Progenitor cell of endocrine pancreas (in vitro differentiated cells): ENCODE data around the gene AIFM1. TPM values are rescaled to one million over a fixed set of nuclear protein-coding genes. Genes with fewer than 3 reads are reported as not detected.

Experiments used
- DNase-seq: peaks from one replicate; pipeline ENCODE4 v3.0.0; 2021; ENCODE audit warnings: low spot score; ENCODE audit not compliant: unreplicated experiment
- H3K27ac Mint-ChIP-seq: 2 replicates; pipeline ENCODE4 v1.8.0; 2021; ENCODE audit warnings: mild to moderate bottlenecking, moderate library complexity, mixed read lengths
- H3K27me3 Mint-ChIP-seq: 2 replicates; pipeline ENCODE4 v1.8.0; 2021; ENCODE audit warnings: mixed read lengths
- H3K36me3 Mint-ChIP-seq: 2 replicates; pipeline ENCODE4 v1.8.0; 2022; ENCODE audit warnings: mixed read lengths; ENCODE audit not compliant: insufficient read depth
- H3K4me1 Mint-ChIP-seq: 2 replicates; pipeline ENCODE4 v1.8.0; 2021; ENCODE audit warnings: low read depth, mixed read lengths
- H3K4me3 Mint-ChIP-seq: 2 replicates; pipeline ENCODE4 v1.8.0; 2021; ENCODE audit warnings: low read depth, mild to moderate bottlenecking, moderate library complexity, mixed read lengths
- H3K9me3 Mint-ChIP-seq: 2 replicates; pipeline ENCODE4 v1.8.0; 2021; ENCODE audit warnings: low read depth, mixed read lengths
- CTCF ChIP-seq: fragments of 200-600 bp; sonication (generic); IDR thresholded peaks from one replicate; pipeline ENCODE4 v1.5.0; 2021; ENCODE audit warnings: antibody characterized with exemption, mild to moderate bottlenecking; ENCODE audit not compliant: unreplicated experiment
- total RNA-seq: library from RNA; stranded (reverse); gene quantifications from 2 replicates; pipeline ENCODE4 v1.2.1, GENCODE V29; 2021

Gene AIFM1
- total RNA-seq, 1 donor from 2014 or later, result 35.5 TPM

GRCh38 chrX:130130990-130131389, 34.7 kb downstream of the AIFM1 start:
- peaks cover 8% of the 10 kb centered on the region for H3K9me3 Mint-ChIP-seq
- no peaks in the 10 kb centered on the region for H3K4me1 Mint-ChIP-seq
- no peaks in the 10 kb centered on the region for H3K27me3 Mint-ChIP-seq
- no peak for TF ChIP-seq CTCF
- H3K36me3 Mint-ChIP-seq, result peaks cover 11% of the 10 kb centered on the region
- no peak overlapping the region for H3K4me3 Mint-ChIP-seq
- no peak for DNase-seq
- H3K27ac Mint-ChIP-seq, result no peak overlapping the region

GRCh38 chrX:130125091-130125874, 40.4 kb downstream of the AIFM1 start:
- Mint-ChIP-seq H3K27me3 (peaks cover under 1% of the 10 kb centered on the region), H3K27ac (no peak overlapping the region)

GRCh38 chrX:130124577-130124976, 41.1 kb downstream of the AIFM1 start:
- peaks cover 11% of the 10 kb centered on the region for H3K36me3 Mint-ChIP-seq

More at GRCh38 chrX:130125091-130125874, 40.4 kb downstream of the AIFM1 start:
- Mint-ChIP-seq H3K9me3 (peaks cover 11% of the 10 kb centered on the region), H3K36me3 (peaks cover 11% of the 10 kb centered on the region), H3K4me1 (peaks cover under 1% of the 10 kb centered on the region), H3K4me3 (no peak overlapping the region)
- TF ChIP-seq CTCF, result no peak
- DNase-seq, result no peak

GRCh38 chrX:130121505-130121800, 44.2 kb downstream of the AIFM1 start:
- Mint-ChIP-seq H3K27me3 (peaks cover 17% of the 10 kb centered on the region), H3K9me3 (peaks cover 7% of the 10 kb centered on the region), H3K27ac (no peak overlapping the region), H3K4me1 (peaks cover 6% of the 10 kb centered on the region), H3K36me3 (peaks cover 3% of the 10 kb centered on the region), H3K4me3 (no peak overlapping the region)
- no peak for DNase-seq
- TF ChIP-seq CTCF, result no peak

More at GRCh38 chrX:130124577-130124976, 41.1 kb downstream of the AIFM1 start:
- Mint-ChIP-seq H3K9me3 (peaks cover 11% of the 10 kb centered on the region), H3K27ac (no peak overlapping the region), H3K27me3 (peaks cover 8% of the 10 kb centered on the region), H3K4me3 (no peak overlapping the region), H3K4me1 (peaks cover 2% of the 10 kb centered on the region)
- DNase-seq, result no peak
- no peak for TF ChIP-seq CTCF

GRCh38 chrX:130120746-130121504, 44.7 kb downstream of the AIFM1 start:
- no peak overlapping the region for H3K27ac Mint-ChIP-seq
- H3K9me3 Mint-ChIP-seq, result peaks cover 7% of the 10 kb centered on the region
- peaks cover 6% of the 10 kb centered on the region for H3K4me1 Mint-ChIP-seq
- peak; percentile 57 for DNase-seq
- TF ChIP-seq CTCF, result peak; percentile 69
- H3K4me3 Mint-ChIP-seq, result peak overlapping the region; percentile 54
- H3K27me3 Mint-ChIP-seq, result peaks cover 17% of the 10 kb centered on the region
- peaks cover 3% of the 10 kb centered on the region for H3K36me3 Mint-ChIP-seq
